ENCODE measurements around the gene CPXM2. TPM values are rescaled to one million over a fixed set of nuclear protein-coding genes. Genes with fewer than 3 reads are reported as not detected.

Gene CPXM2
- total RNA-seq, 1 experiment from 2014 or later, result not detected

GRCh38 chr10:123904834-123905409 is 13.3 kb upstream of the CPXM2 start:
- no peaks in the 10 kb centered on the region for H3K9me2 ChIP-seq (replicated peaks; ENCODE audit: low read length)
- ATAC-seq, result no peak

GRCh38 chr10:123903621-123904020 is 12.0 kb upstream of the CPXM2 start:
- no peaks in the 10 kb centered on the region for H3K36me3 ChIP-seq (ENCODE audit: low read depth, low read length)
- peaks cover 35% of the 10 kb centered on the region for H3K27me3 ChIP-seq (ENCODE audit: low read length)
- H4K20me1 ChIP-seq (ENCODE audit: low read length), result no peaks in the 10 kb centered on the region
- ChIA-PET CTCF (no interaction called here), POLR2A (ENCODE audit: unreplicated experiment) (no interaction called here)
- H3K4me2 ChIP-seq (ENCODE audit: low read length), result no peak overlapping the region
- no peaks in the 10 kb centered on the region for H3K9me2 ChIP-seq (replicated peaks; ENCODE audit: low read length)
- H2AFZ ChIP-seq (ENCODE audit: low read length), result no peak overlapping the region
- intact Hi-C loops (cut with micrococcal nuclease), result no loop called here
- no peaks in the 10 kb centered on the region for H3K4me1 ChIP-seq (ENCODE audit: insufficient read depth, low read length)
- no peak overlapping the region for H3K27ac ChIP-seq (ENCODE audit: low read length)
- no peak for DNase-seq
- no peaks in the 10 kb centered on the region for H3K9me3 ChIP-seq (ENCODE audit: low read length)
- H3K4me3 ChIP-seq (ENCODE audit: low read length), result no peak overlapping the region
- ATAC-seq, result no peak
- no peaks in the 10 kb centered on the region for H3F3A ChIP-seq (ENCODE audit: low read length, unreplicated experiment)
- H3K9ac ChIP-seq (ENCODE audit: low read length), result no peak overlapping the region
- TF ChIP-seq EZH2phosphoT487 (IDR thresholded peaks at IDR 0.05; ENCODE audit: borderline replicate concordance, low read length), result no peak
- TF ChIP-seq EZH2 (IDR thresholded peaks at IDR 0.05; ENCODE audit: low read length, unreplicated experiment), result no peak
- no peak for TF ChIP-seq CTCF (conservative IDR thresholded peaks at IDR 0.05; ENCODE audit: low read depth, low read length)
- BruUV-seq (replicated peaks), result no TSS peak
- no peaks in the 10 kb centered on the region for H3K79me2 ChIP-seq (ENCODE audit: low read length)

More at GRCh38 chr10:123904834-123905409, 13.3 kb upstream of the CPXM2 start:
- ChIA-PET CTCF (no interaction called here), POLR2A (ENCODE audit: unreplicated experiment) (no interaction called here)
- Histone ChIP-seq H3K79me2 (ENCODE audit: low read length) (no peaks in the 10 kb centered on the region), H3F3A (ENCODE audit: low read length, unreplicated experiment) (no peaks in the 10 kb centered on the region), H3K4me2 (ENCODE audit: low read length) (no peak overlapping the region), H3K9ac (ENCODE audit: low read length) (no peak overlapping the region), H3K9me3 (ENCODE audit: low read length) (no peaks in the 10 kb centered on the region), H2AFZ (ENCODE audit: low read length) (no peak overlapping the region), H3K4me3 (ENCODE audit: low read length) (no peak overlapping the region), H3K4me1 (ENCODE audit: insufficient read depth, low read length) (no peaks in the 10 kb centered on the region), H3K27me3 (ENCODE audit: low read length) (peaks cover 47% of the 10 kb centered on the region), H4K20me1 (ENCODE audit: low read length) (no peaks in the 10 kb centered on the region), H3K27ac (ENCODE audit: low read length) (no peak overlapping the region), H3K36me3 (ENCODE audit: low read depth, low read length) (no peaks in the 10 kb centered on the region)
- TF ChIP-seq CTCF (conservative IDR thresholded peaks at IDR 0.05; ENCODE audit: low read depth, low read length), result no peak
- no peak for TF ChIP-seq EZH2 (IDR thresholded peaks at IDR 0.05; ENCODE audit: low read length, unreplicated experiment)
- no peak for TF ChIP-seq EZH2phosphoT487 (IDR thresholded peaks at IDR 0.05; ENCODE audit: borderline replicate concordance, low read length)
- intact Hi-C loops (cut with micrococcal nuclease), result no loop called here
- DNase-seq, result no peak
- BruUV-seq (replicated peaks), result no TSS peak

GRCh38 chr10:123901621-123902020 is 10.0 kb upstream of the CPXM2 start:
- POLR2A ChIA-PET (ENCODE audit: unreplicated experiment), result no interaction called here
- BruUV-seq (replicated peaks), result no TSS peak
- H3K36me3 ChIP-seq (ENCODE audit: low read depth, low read length), result no peaks in the 10 kb centered on the region
- H3K27ac ChIP-seq (ENCODE audit: low read length), result no peak overlapping the region
- H4K20me1 ChIP-seq (ENCODE audit: low read length), result no peaks in the 10 kb centered on the region
- H2AFZ ChIP-seq (ENCODE audit: low read length), result no peak overlapping the region
- no peaks in the 10 kb centered on the region for H3K9me3 ChIP-seq (ENCODE audit: low read length)
- intact Hi-C loops (cut with micrococcal nuclease), result no loop called here
- ATAC-seq (no peak), DNase-seq (no peak)
- H3K4me1 ChIP-seq (ENCODE audit: insufficient read depth, low read length), result no peaks in the 10 kb centered on the region
- CTCF ChIA-PET, result no interaction called here
- no peak overlapping the region for H3K4me2 ChIP-seq (ENCODE audit: low read length)
- TF ChIP-seq CTCF (conservative IDR thresholded peaks at IDR 0.05; ENCODE audit: low read depth, low read length) (no peak), EZH2 (IDR thresholded peaks at IDR 0.05; ENCODE audit: low read length, unreplicated experiment) (no peak), EZH2phosphoT487 (IDR thresholded peaks at IDR 0.05; ENCODE audit: borderline replicate concordance, low read length) (no peak)
- H3K79me2 ChIP-seq (ENCODE audit: low read length), result no peaks in the 10 kb centered on the region
- H3K9ac ChIP-seq (ENCODE audit: low read length), result no peak overlapping the region
- H3K27me3 ChIP-seq (ENCODE audit: low read length), result peaks cover 26% of the 10 kb centered on the region; the same call in 1 of the 2 replicates
- no peak overlapping the region for H3K4me3 ChIP-seq (ENCODE audit: low read length)
- no peaks in the 10 kb centered on the region for H3F3A ChIP-seq (ENCODE audit: low read length, unreplicated experiment)
- no peaks in the 10 kb centered on the region for H3K9me2 ChIP-seq (replicated peaks; ENCODE audit: low read length)
